ENCODE measurements around the gene CD207. TPM values are rescaled to one million over a fixed set of nuclear protein-coding genes. Genes with fewer than 3 reads are reported as not detected.

The CD207 gene
- total RNA-seq, 3 donors from 2014 or later (not counting 1 experiment from before 2014, with no cell fraction given): not detected

DNA sequence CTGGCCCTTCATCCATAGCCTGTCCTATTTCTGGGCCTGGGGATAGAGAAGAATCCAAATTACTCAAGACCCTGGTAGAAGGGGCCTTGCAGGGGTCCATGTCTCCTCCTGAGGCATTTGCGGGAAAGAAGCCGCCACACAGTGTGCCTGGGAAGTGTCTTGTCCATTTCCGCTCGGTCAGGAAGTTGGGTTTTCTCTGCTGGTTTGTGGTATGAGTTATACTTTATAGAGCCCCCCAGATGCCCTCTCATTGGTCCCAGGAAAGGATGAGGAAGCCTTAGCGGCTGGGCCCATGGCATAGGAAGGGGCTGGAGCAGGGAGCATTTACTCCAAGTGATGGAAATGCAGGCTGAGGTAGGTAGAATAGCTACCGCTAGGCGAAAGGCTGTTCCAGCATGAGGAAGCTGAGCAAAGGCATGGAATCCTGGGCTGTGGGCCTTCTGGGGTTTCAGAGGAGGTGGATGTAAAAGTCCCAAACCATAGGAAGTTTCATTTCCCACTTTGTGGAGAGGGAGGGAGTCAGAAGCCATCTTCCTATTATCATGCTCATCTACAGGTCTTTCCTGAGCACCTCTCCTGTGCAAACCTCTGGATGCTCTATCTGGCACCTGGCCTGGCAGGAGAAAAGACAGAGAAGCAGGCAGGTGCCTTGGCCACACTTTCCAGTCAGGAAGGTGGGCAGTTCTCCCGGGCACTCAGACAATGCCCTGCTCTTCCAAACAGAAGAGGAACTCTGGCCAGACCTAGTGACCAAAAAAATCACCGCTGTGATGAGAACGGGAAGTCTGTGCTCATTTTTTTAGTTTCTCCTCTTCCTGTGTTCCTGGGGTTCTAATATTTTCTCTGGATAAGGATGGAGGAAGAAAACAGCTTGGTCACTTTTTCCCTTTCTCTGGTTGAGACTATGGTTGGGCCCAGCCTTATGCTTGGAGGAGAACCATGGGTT is 2.6 kb upstream of the CD207 start:
- Mint-ChIP-seq H3K9me3 (no peaks in the 10 kb centered on the region), H3K27ac (peak overlapping the region in 1 of 2 donors; percentile 37), H3K27me3 (ENCODE audit: low read depth in 2 of 2) (no peaks in the 10 kb centered on the region), H3K4me3 (peak overlapping the region; percentile 67), H3K4me1 (peaks cover 14 to 32% of the 10 kb centered on the region in 2 donors), H3K36me3 (no peaks in the 10 kb centered on the region)
- no peaks in the 10 kb centered on the region for H3K36me3 ChIP-seq (ENCODE audit: control insufficient read depth, insufficient read depth, low read length)
- DNase-seq: no peak
- H3K9me3 ChIP-seq (ENCODE audit: control insufficient read depth, insufficient read depth, low read length): no peaks in the 10 kb centered on the region
- no peak overlapping the region for H3K27ac ChIP-seq (ENCODE audit: low read length)
- TF ChIP-seq, protein P1, sequence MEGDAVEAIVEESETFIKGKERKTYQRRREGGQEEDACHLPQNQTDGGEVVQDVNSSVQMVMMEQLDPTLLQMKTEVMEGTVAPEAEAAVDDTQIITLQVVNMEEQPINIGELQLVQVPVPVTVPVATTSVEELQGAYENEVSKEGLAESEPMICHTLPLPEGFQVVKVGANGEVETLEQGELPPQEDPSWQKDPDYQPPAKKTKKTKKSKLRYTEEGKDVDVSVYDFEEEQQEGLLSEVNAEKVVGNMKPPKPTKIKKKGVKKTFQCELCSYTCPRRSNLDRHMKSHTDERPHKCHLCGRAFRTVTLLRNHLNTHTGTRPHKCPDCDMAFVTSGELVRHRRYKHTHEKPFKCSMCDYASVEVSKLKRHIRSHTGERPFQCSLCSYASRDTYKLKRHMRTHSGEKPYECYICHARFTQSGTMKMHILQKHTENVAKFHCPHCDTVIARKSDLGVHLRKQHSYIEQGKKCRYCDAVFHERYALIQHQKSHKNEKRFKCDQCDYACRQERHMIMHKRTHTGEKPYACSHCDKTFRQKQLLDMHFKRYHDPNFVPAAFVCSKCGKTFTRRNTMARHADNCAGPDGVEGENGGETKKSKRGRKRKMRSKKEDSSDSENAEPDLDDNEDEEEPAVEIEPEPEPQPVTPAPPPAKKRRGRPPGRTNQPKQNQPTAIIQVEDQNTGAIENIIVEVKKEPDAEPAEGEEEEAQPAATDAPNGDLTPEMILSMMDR (IDR thresholded peaks at IDR 0.05): no peak
- WGBS (ENCODE audit: insufficient coverage): 73% methylated on average over 10 of the region's 10 CpGs
- peaks cover 19% of the 10 kb centered on the region for H3K4me1 ChIP-seq (ENCODE audit: control insufficient read depth, insufficient read depth, low read length)
- H3K4me3 ChIP-seq (ENCODE audit: low read length): no peak overlapping the region
- no peaks in the 10 kb centered on the region for H3K27me3 ChIP-seq (ENCODE audit: control insufficient read depth, insufficient read depth, low read length)
- ATAC-seq: no peak
- intact Hi-C loops (cut with micrococcal nuclease): no loop called here

DNA sequence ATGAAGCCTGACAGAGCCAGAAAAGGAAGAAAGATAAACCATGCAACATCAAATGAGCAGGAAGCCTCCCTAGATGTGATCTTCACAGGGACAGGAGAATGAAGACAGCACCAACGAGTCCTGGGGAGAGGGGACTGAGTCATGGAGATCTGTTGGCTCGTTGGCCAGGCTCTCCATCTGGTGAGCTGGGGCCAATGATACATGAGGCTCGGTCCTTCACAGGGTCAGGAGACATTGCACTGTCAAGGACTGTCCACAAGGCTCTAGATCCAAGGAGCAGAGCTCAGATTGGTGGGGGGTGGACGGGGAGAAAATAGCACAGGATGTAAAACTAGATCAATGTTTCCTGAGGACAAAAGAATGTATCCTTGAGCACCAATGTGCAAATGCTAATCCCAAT is 735 bp downstream of the CD207 start:
- DNase-seq (no peak), ATAC-seq (no peak)
- intact Hi-C loops (cut with micrococcal nuclease): no loop called here
- 75% methylated on average over 4 of the region's 4 CpGs for WGBS (ENCODE audit: insufficient coverage)
- H3K4me3 Mint-ChIP-seq: no peak overlapping the region
- Histone ChIP-seq H3K27ac (ENCODE audit: low read length) (no peak overlapping the region), H3K4me3 (ENCODE audit: low read length) (no peak overlapping the region), H3K4me1 (ENCODE audit: control insufficient read depth, insufficient read depth, low read length) (peaks cover 19% of the 10 kb centered on the region), H3K27me3 (ENCODE audit: control insufficient read depth, insufficient read depth, low read length) (no peaks in the 10 kb centered on the region), H3K9me3 (ENCODE audit: control insufficient read depth, insufficient read depth, low read length) (no peaks in the 10 kb centered on the region), H3K36me3 (ENCODE audit: control insufficient read depth, insufficient read depth, low read length) (no peaks in the 10 kb centered on the region)
- H3K9me3 Mint-ChIP-seq: no peaks in the 10 kb centered on the region
- H3K4me1 Mint-ChIP-seq: peaks cover 14 to 38% of the 10 kb centered on the region in 2 donors
- H3K36me3 Mint-ChIP-seq: no peaks in the 10 kb centered on the region
- H3K27me3 Mint-ChIP-seq (ENCODE audit: low read depth in 2 of 2): peaks cover 0 to 3% of the 10 kb centered on the region in 2 donors
- no peak overlapping the region for H3K27ac Mint-ChIP-seq
- TF ChIP-seq, protein P1 (IDR thresholded peaks at IDR 0.05): no peak

DNA sequence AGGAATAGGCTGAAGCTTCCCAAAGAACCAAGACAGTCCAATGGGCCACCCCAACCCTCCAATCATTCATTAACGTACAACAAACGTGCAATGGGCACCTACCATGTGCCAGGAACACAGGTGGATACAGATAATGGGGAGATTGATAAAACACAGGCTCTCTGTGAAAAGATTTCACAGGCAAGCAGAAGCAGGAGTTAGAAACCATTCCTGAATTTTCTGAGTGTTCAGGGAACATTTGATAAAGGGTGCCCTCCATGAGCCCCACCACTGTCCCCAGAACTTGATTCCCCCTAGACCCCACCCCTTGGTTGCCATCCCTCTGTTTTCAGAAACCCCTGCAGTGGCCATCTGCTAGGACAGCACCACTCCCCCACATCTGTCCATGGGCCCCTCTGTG is 1.5 kb downstream of the CD207 start:
- peaks cover 18% of the 10 kb centered on the region for H3K4me1 ChIP-seq (ENCODE audit: control insufficient read depth, insufficient read depth, low read length)
- H3K27me3 ChIP-seq (ENCODE audit: control insufficient read depth, insufficient read depth, low read length): no peaks in the 10 kb centered on the region
- no peaks in the 10 kb centered on the region for H3K9me3 ChIP-seq (ENCODE audit: control insufficient read depth, insufficient read depth, low read length)
- no peak overlapping the region for H3K4me3 ChIP-seq (ENCODE audit: low read length)
- TF ChIP-seq, protein P1 (IDR thresholded peaks at IDR 0.05): no peak
- H3K27ac ChIP-seq (ENCODE audit: low read length): no peak overlapping the region
- no peaks in the 10 kb centered on the region for H3K36me3 ChIP-seq (ENCODE audit: control insufficient read depth, insufficient read depth, low read length)
- Mint-ChIP-seq H3K27me3 (ENCODE audit: low read depth in 2 of 2) (peaks cover 0 to 3% of the 10 kb centered on the region in 2 donors), H3K9me3 (no peaks in the 10 kb centered on the region), H3K4me3 (no peak overlapping the region), H3K4me1 (peaks cover 15 to 34% of the 10 kb centered on the region in 2 donors), H3K27ac (no peak overlapping the region), H3K36me3 (no peaks in the 10 kb centered on the region)
- DNase-seq: no peak
- no peak for ATAC-seq
- intact Hi-C loops (cut with micrococcal nuclease): no loop called here
- 71% methylated on average over 2 of the region's 2 CpGs for WGBS (ENCODE audit: insufficient coverage)

Data from natural killer cell (primary cell).